Measurements from ENCODE around the gene CCNY.

CCNY gene

DNA sequence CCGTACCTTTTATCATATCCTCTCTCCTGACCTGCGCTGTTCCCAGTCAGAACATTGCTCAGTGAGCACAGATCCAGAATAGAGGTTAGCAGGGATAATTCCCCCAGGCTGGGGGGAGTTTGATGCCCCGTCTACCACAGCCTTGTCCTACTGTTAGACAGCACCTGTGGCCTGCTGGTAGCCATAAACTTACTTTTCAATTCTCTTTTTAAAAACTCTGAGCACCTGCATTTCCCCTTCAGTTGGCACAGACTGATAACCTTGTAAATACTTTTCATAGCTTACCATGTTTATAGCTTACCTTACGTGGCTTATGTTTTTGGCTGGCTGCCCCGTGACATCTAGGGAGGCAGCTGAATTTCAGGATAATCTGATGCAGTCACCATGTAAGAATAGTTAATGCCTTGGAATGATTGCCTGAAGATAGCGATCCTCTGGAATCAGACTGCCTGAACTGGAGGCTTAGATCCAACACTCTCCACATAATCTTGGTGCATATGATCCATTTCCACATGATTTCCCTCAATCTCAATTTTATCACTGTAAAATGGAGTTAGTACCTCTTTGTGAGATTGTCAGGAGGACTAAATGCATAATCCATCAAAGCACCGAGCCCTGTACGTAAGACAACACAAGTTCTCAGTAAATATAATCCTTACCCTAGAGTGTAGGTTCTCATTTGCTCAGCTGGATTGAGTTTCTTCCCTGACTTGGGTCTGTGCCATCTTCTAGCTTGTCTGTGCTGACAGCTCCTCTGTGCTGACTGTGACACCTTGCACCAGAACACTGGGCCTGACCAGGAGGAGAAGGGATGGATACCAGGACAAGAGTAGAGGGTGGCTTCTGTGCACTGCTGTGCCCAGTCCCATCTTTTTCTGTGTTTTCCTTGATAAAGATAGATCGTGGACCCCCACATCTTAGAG lies 157.1 kb downstream of the CCNY start:
- no peak overlapping the region for H3K4me3 ChIP-seq (ENCODE audit: low read depth, low read length)
- TF ChIP-seq, protein P1, sequence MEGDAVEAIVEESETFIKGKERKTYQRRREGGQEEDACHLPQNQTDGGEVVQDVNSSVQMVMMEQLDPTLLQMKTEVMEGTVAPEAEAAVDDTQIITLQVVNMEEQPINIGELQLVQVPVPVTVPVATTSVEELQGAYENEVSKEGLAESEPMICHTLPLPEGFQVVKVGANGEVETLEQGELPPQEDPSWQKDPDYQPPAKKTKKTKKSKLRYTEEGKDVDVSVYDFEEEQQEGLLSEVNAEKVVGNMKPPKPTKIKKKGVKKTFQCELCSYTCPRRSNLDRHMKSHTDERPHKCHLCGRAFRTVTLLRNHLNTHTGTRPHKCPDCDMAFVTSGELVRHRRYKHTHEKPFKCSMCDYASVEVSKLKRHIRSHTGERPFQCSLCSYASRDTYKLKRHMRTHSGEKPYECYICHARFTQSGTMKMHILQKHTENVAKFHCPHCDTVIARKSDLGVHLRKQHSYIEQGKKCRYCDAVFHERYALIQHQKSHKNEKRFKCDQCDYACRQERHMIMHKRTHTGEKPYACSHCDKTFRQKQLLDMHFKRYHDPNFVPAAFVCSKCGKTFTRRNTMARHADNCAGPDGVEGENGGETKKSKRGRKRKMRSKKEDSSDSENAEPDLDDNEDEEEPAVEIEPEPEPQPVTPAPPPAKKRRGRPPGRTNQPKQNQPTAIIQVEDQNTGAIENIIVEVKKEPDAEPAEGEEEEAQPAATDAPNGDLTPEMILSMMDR (IDR thresholded peaks at IDR 0.05; ENCODE audit: low read depth, low read length): no peak
- in situ Hi-C loops (cut with HindIII; ENCODE audit: low sequenced_read_pairs): no loop called here
- no peak for DNase-seq (ENCODE audit: low read depth, low spot score)

DNA sequence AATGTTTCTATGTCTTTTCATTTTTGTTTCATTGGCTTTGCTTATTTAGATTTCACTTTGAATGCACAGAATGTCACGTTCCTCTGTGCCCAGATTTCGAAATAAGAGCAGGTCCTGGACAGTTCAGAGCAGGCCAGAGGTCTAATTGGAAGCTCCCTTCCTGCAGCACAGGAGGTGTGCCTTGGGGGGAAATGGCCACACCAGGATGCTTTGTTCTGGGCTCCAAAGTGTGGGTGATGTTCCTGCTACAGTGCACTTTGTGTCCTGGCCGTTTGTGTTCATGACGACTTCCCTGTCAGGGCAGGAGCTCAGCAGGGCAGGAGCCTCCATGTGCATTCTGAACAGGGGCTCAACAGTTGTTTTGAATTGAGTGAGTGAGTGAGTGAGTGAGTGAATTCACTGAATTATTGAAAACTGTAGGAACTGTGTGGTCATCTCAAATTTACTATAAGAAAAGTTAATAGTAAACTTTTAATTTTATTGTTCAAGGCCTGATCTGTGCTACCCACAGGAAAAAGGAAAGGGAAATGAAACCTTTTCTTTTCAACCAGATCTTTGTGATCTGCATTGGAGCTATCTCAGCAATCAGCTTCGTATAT lies 159.3 kb downstream of the CCNY start:
- in situ Hi-C loops (cut with HindIII; ENCODE audit: low sequenced_read_pairs): no loop called here
- no peak overlapping the region for H3K4me3 ChIP-seq (ENCODE audit: low read depth, low read length)
- TF ChIP-seq, protein P1 (IDR thresholded peaks at IDR 0.05; ENCODE audit: low read depth, low read length): no peak
- DNase-seq (ENCODE audit: low read depth, low spot score): peak; percentile 5

DNA sequence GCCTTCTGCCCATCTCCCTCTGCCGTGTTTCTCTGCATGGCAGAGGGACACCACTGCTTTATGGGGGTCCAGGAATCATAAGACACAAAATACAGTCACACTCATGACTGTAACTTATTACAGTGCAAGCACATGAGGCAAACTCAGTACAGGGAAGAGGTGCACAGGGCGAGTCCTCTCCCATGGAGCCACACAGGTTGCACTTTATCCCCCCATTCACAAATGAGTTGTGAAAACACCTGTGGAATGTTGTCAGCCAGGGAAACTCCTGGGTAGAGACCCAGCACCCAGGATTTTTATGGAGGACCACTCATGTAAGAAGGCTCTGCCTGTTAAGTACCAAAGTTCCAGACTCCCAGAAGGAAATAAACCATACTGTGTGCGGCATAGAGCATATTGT lies 161.6 kb downstream of the CCNY start:
- no peak for DNase-seq (ENCODE audit: low read depth, low spot score)
- TF ChIP-seq, protein P1 (IDR thresholded peaks at IDR 0.05; ENCODE audit: low read depth, low read length): no peak
- in situ Hi-C loops (cut with HindIII; ENCODE audit: low sequenced_read_pairs): no loop called here
- no peak overlapping the region for H3K4me3 ChIP-seq (ENCODE audit: low read depth, low read length)

DNA sequence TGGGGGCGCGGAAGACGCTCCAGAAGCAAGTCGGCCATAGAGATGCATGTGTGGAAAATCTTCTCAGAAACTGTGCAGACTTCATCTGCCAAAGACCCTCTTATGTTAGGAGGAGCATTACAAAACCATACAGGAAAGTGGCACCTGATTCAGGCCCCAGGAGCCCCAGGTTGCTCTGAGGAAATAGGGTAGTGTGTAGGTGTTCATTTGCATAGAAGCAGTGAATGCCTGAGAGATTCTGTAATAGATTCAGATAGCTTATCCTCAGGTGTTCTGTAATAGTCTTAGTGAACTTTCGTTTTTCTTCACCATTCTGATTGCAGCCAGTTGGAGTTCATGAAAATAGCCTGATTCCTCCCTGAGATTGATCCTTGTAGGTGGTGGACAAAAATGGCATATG lies 162.4 kb downstream of the CCNY start:
- TF ChIP-seq, protein P1 (IDR thresholded peaks at IDR 0.05; ENCODE audit: low read depth, low read length): no peak
- H3K4me3 ChIP-seq (ENCODE audit: low read depth, low read length): no peak overlapping the region
- DNase-seq (ENCODE audit: low read depth, low spot score): no peak
- in situ Hi-C loops (cut with HindIII; ENCODE audit: low sequenced_read_pairs): no loop called here

DNA sequence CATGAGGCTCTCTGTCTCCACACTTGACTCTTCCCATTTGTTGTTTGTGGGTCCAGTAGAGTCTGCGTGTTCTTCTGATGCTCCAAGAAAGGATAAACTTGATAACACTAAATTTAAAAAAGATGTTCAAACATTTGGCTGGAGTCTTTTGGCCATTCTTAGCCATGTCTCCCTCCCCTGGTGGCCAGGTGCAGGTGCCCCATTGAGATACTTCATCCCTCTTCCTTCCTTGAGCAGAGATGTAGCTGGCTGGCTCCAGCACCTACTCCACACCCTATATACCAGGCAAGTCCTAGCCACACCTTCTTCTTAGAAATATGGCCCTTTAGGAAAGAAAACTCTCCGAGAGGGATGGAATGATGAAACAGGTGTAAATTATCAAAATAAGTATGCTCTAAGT lies 165.6 kb downstream of the CCNY start:
- no peak overlapping the region for H3K4me3 ChIP-seq (ENCODE audit: low read depth, low read length)
- TF ChIP-seq, protein P1 (IDR thresholded peaks at IDR 0.05; ENCODE audit: low read depth, low read length): peak; percentile 14
- in situ Hi-C loops (cut with HindIII; ENCODE audit: low sequenced_read_pairs): no loop called here
- DNase-seq (ENCODE audit: low read depth, low spot score): no peak

DNA sequence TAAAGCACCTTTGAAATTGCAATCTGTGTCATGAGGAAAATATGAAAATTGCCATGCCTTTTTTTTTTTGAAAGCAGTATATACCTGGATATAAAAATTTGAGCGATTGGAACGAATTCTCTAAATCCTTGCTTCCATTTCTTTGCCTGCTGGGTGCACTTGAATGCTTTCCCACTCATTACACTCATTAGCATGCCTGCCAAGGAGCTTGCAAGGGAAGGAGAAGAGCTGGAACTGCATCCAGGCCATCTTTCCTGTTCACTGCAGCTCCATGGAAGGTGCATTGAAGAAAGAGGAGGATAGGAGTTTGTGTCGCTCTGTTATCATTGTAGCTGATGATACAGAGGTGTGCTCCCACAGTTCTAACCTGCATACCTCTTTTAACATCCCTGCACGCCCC lies 166.4 kb downstream of the CCNY start:
- TF ChIP-seq, protein P1 (IDR thresholded peaks at IDR 0.05; ENCODE audit: low read depth, low read length): no peak
- in situ Hi-C loops (cut with HindIII; ENCODE audit: low sequenced_read_pairs): no loop called here

More for the DNA sequence above, 166.4 kb downstream of the CCNY start:
- H3K4me3 ChIP-seq (ENCODE audit: low read depth, low read length): no peak overlapping the region
- DNase-seq (ENCODE audit: low read depth, low spot score): no peak

All from astrocyte of the spinal cord (primary cell).